Endothelial cell of umbilical vein (primary cell): ENCODE data around the gene PIK3AP1. TPM values are rescaled to one million over a fixed set of nuclear protein-coding genes. Genes with fewer than 3 reads are reported as not detected.
"Not testable (repeated sequence)": the region's sequence is repeated elsewhere in the genome, so short reads cannot be mapped to it uniquely, and the experiment has no call there.

Experiments
- BruUV-seq: library from RNA; stranded (reverse); fragments of 400-500 nt; replicated peaks from 2 replicates; lab custom pipeline; 2021; lab: Mats Ljungman, UMichigan
- CTCF ChIA-PET: fragments of 300-600, 350-600 bp; sonication (Branson Sonifier 250); formaldehyde crosslinking; loops from one replicate; lab custom pipeline; 2021; ENCODE audit warnings: antibody characterized with exemption, inconsistent platforms; lab: Charles Lee
- POLR2A ChIA-PET: fragments of 300-600, 350-600 bp; sonication (Branson Sonifier 250); formaldehyde crosslinking; loops from one replicate; lab custom pipeline; 2021; ENCODE audit warnings: antibody characterized with exemption, inconsistent platforms; lab: Charles Lee
- DNase-seq: peaks from one replicate; pipeline ENCODE4 v3.0.0-alpha.2; 2011; ENCODE audit warnings: low read depth, low spot score
- FAIRE-seq: peaks from 2 replicates; lab custom pipeline; 2011; peaks lifted over from hg19 to GRCh38; lab: Jason Lieb, UNC
- H2AFZ ChIP-seq: 2 replicates; pipeline ENCODE4 v1.6.0; 2012; ENCODE audit warnings: low read depth, low read length, control low read depth, inconsistent platforms
- H3K27ac ChIP-seq: 2 replicates; pipeline ENCODE4 v1.5.1; 2011; ENCODE audit warnings: low read depth, mild to moderate bottlenecking, control low read depth, low read length, moderate library complexity; ENCODE audit not compliant: insufficient read depth
- H3K27me3 ChIP-seq, 2 experiments: 2 replicates each; pipeline versions ENCODE4 v1.6.0 to v1.6.1; 2011; ENCODE audit warnings: low read length in 2 of 2, mixed read lengths in 1 of 2; ENCODE audit not compliant: control insufficient read depth in 2 of 2, insufficient read depth in 2 of 2
- H3K36me3 ChIP-seq, 2 experiments: 2 replicates in 1 of 2; 3 replicates in 1 of 2; pipeline ENCODE4 v1.5.1; 2011; ENCODE audit warnings: low read length in 2 of 2, mild to moderate bottlenecking in 1 of 2, moderate library complexity in 1 of 2; ENCODE audit not compliant: control insufficient read depth in 2 of 2, insufficient read depth in 2 of 2; ENCODE audit errors: extremely low read depth in 1 of 2
- H3K4me1 ChIP-seq: 3 replicates; pipeline ENCODE4 v1.5.1; 2011; ENCODE audit warnings: mild to moderate bottlenecking, low read length; ENCODE audit not compliant: control insufficient read depth, insufficient read depth; ENCODE audit errors: extremely low read depth
- H3K4me2 ChIP-seq: 2 replicates; pipeline ENCODE4 v1.6.1; 2011; ENCODE audit warnings: low read length, control low read depth, mixed read lengths; ENCODE audit not compliant: insufficient read depth
- H3K4me3 ChIP-seq, 3 experiments: fragments of 200-600 bp in 1 of 3; sonication (generic), shearing (Covaris generic) in 1 of 3; replicated peaks in 1 of 3; 2 replicates each; pipeline ENCODE4 v1.5.1; 2011 to 2016; ENCODE audit warnings: control low read depth in 3 of 3, low read length in 3 of 3, mild to moderate bottlenecking in 2 of 3, inconsistent platforms in 1 of 3, low read depth in 1 of 3, moderate library complexity in 1 of 3; ENCODE audit not compliant: insufficient read depth in 1 of 3
- H3K79me2 ChIP-seq: 2 replicates; pipeline ENCODE4 v1.6.0; 2012; ENCODE audit warnings: low read length, inconsistent platforms; ENCODE audit not compliant: control insufficient read depth, insufficient read depth
- H3K9ac ChIP-seq: replicated peaks from 2 replicates; pipeline ENCODE3; 2011; ENCODE audit warnings: low read length, control low read depth; ENCODE audit not compliant: insufficient read depth; ENCODE audit errors: extremely low read depth
- H3K9me1 ChIP-seq: replicated peaks from 3 replicates; pipeline ENCODE4 v1.6.0; 2011; ENCODE audit warnings: mild to moderate bottlenecking, low read length; ENCODE audit not compliant: control insufficient read depth, insufficient read depth; ENCODE audit errors: extremely low read depth
- H3K9me3 ChIP-seq: replicated peaks from 2 replicates; pipeline ENCODE4 v1.5.1; 2012; ENCODE audit warnings: low read length, inconsistent platforms; ENCODE audit not compliant: control insufficient read depth, insufficient read depth
- H4K20me1 ChIP-seq: replicated peaks from 2 replicates; pipeline ENCODE3; 2011; ENCODE audit warnings: mild to moderate bottlenecking, low read length; ENCODE audit not compliant: control insufficient read depth, insufficient read depth; ENCODE audit errors: extremely low read depth
- EZH2 ChIP-seq: IDR thresholded peaks from 2 replicates; pipeline ENCODE4 v1.6.1; 2012; ENCODE audit warnings: borderline replicate concordance, low read depth, mild to moderate bottlenecking, moderate library complexity, low read length, inconsistent platforms; ENCODE audit not compliant: severe bottlenecking
- FOS ChIP-seq: IDR thresholded peaks from 2 replicates; pipeline ENCODE4 v1.6.1; 2011; ENCODE audit warnings: mild to moderate bottlenecking, low read length, moderate library complexity, borderline replicate concordance; ENCODE audit not compliant: insufficient read depth
- GATA2 ChIP-seq: IDR thresholded peaks from 2 replicates; pipeline ENCODE4 v1.7.0; 2011; ENCODE audit warnings: low read depth, mild to moderate bottlenecking, moderate library complexity, mixed read lengths, low read length; ENCODE audit not compliant: insufficient read length, insufficient read depth
- JUN ChIP-seq: IDR thresholded peaks from 2 replicates; pipeline ENCODE4 v1.6.1; 2011; ENCODE audit warnings: borderline replicate concordance, low read depth; ENCODE audit not compliant: insufficient read length, insufficient read depth
- MYC ChIP-seq: IDR thresholded peaks from one replicate; pipeline ENCODE4 v1.6.1; 2011; ENCODE audit warnings: mild to moderate bottlenecking, low read depth, low read length
- POLR2A ChIP-seq: IDR thresholded peaks from 2 replicates; pipeline ENCODE4 v1.6.1; 2012; ENCODE audit warnings: low read depth, mild to moderate bottlenecking, control low read depth, low read length
- POLR2AphosphoS5 ChIP-seq: IDR thresholded peaks from 2 replicates; pipeline ENCODE4 v1.6.1; 2012; ENCODE audit warnings: low read depth, mild to moderate bottlenecking, control low read depth, low read length, moderate library complexity; ENCODE audit not compliant: insufficient read depth
- dilution Hi-C: fragments of 300-500 bp; cut with MboI; formaldehyde crosslinking; loops from one replicate; pipeline ENCODE4 v1.15.0; 2019; ENCODE audit warnings: low sequenced_read_pairs; ENCODE audit not compliant: extremely low pct_ligation_motif_present
- intact Hi-C: fragments of 100-400 bp; cut with micrococcal nuclease; formaldehyde crosslinking; loops from one replicate; pipeline ENCODE4 v1.10.0; 2022
- polyA plus RNA-seq, 4 experiments: library from polyadenylated mRNA; depleted of rRNA in 3 of 4; stranded (reverse) in 3 of 4; unstranded in 1 of 4; fragments of >200 nt; gene quantifications; 2 replicates each; pipeline versions ENCODE4 v1.2.1 to v1.2.3, GENCODE V29; 2011 to 2012; ENCODE audit warnings: missing spikeins in 1 of 4
- total RNA-seq: library from RNA; stranded (reverse); gene quantifications from 2 replicates; pipeline ENCODE4 v1.2.3, GENCODE V29; 2021
- TF ChIP-seq, protein P1 (sequence below): IDR thresholded peaks from 2 replicates; pipeline ENCODE4 v1.6.1; 2011; ENCODE audit not compliant: insufficient read depth, insufficient read length
- TF ChIP-seq, protein P2 (sequence below), 2 donors: IDR thresholded peaks; 1 replicate in 1 of 2; 2 replicates in 1 of 2; pipeline ENCODE4 v1.5.1; 2011; ENCODE audit warnings: low read length in 2 of 2, mild to moderate bottlenecking in 2 of 2, moderate library complexity in 2 of 2, control low read depth in 1 of 2, inconsistent platforms in 1 of 2, low read depth in 1 of 2; ENCODE audit not compliant: insufficient read depth in 1 of 2; ENCODE audit errors: extremely low read depth in 1 of 2

Gene PIK3AP1
- total and polyA plus RNA-seq, 2 donors (not counting 3 experiments of a cell fraction or from before 2014, with no cell fraction given): 0.04 TPM; not detected in 1

DNA sequence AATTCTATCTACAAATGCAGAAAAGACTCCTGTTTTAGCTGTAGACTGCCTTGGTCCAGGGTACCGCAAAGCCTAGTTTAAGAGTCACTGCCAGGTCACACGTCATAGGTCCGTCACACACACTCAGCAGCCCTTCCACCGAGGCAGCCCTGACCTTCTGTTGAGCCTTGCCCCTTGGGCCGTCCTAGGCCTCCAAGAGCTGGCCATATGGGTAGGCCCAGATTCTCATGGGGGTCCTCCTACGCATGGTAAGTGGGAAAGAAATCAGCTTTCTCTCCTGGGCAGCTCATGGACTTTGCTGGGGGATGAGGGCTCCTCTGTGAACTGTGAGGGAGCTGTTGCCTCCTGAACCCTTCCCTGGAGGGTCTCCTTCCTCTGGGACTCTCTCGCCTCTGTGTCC lies 19.8 kb upstream of the PIK3AP1 start:
- no peak for DNase-seq
- Histone ChIP-seq H3K4me2 (no peak overlapping the region), H3K4me3 (no peak overlapping the region), H4K20me1 (no peaks in the 10 kb centered on the region), H3K27me3 (no peaks in the 10 kb centered on the region), H3K27ac (no peak overlapping the region), H3K9ac (no peak overlapping the region), H3K9me3 (no peaks in the 10 kb centered on the region), H2AFZ (no peak overlapping the region), H3K9me1 (no peaks in the 10 kb centered on the region), H3K4me1 (no peaks in the 10 kb centered on the region), H3K36me3 (no peaks in the 10 kb centered on the region), H3K79me2 (no peaks in the 10 kb centered on the region)
- dilution Hi-C loops (no loop called here), intact Hi-C loops (loop anchor here (5.0 kb wide), 1 partner anchor 343 kb away; no protein-coding TSS in a partner anchor)
- BruUV-seq: no TSS peak
- FAIRE-seq: no peak
- POLR2A ChIA-PET: no interaction called here
- no peak for TF ChIP-seq GATA2
- no peak for TF ChIP-seq POLR2A
- TF ChIP-seq, protein P1, sequence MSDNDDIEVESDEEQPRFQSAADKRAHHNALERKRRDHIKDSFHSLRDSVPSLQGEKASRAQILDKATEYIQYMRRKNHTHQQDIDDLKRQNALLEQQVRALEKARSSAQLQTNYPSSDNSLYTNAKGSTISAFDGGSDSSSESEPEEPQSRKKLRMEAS: no peak
- TF ChIP-seq JUN: no peak
- no peak for TF ChIP-seq FOS
- TF ChIP-seq POLR2AphosphoS5: no peak
- TF ChIP-seq, protein P2, sequence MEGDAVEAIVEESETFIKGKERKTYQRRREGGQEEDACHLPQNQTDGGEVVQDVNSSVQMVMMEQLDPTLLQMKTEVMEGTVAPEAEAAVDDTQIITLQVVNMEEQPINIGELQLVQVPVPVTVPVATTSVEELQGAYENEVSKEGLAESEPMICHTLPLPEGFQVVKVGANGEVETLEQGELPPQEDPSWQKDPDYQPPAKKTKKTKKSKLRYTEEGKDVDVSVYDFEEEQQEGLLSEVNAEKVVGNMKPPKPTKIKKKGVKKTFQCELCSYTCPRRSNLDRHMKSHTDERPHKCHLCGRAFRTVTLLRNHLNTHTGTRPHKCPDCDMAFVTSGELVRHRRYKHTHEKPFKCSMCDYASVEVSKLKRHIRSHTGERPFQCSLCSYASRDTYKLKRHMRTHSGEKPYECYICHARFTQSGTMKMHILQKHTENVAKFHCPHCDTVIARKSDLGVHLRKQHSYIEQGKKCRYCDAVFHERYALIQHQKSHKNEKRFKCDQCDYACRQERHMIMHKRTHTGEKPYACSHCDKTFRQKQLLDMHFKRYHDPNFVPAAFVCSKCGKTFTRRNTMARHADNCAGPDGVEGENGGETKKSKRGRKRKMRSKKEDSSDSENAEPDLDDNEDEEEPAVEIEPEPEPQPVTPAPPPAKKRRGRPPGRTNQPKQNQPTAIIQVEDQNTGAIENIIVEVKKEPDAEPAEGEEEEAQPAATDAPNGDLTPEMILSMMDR (IDR thresholded peaks at IDR 0.05; ENCODE audit: extremely low read depth in 1 of 2, insufficient read depth in 1 of 2, low read depth in 1 of 2, low read length in 2 of 2): no peak
- TF ChIP-seq EZH2: no peak
- no peak for TF ChIP-seq MYC
- CTCF ChIA-PET: interaction anchor here (1.1 kb wide), 1 partner anchor 16 kb away, joined by 3 read pairs; no protein-coding TSS in a partner anchor

DNA sequence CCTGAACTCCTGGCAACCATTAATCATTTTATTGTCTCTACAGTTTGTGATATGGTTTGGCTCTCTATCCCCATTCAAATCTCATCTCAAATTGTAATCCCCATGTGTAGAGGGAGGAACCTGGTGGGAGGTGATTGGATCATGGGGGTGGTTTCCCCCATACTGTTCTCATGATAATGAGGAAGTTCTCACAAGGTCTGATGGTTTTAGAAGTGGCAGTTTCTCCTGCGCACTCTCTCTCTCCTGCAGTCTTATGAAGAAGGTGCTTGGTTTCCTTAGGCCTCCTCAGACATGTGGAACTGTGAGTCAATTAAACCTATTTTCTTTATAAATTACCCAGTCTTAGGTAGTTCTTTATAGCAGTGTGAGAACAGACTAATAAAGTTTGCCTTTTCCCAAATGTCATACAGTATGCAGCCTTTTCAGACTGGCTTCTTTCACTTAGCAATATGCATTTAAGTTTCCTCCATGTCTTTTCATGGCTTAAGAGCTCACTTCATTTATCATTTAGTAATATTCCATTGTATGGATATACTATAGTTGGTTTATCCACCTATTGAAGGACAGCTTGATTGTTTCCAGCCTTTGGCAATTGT lies 17.1 kb upstream of the PIK3AP1 start:
- DNase-seq, FAIRE-seq, H4K20me1 ChIP-seq, H2AFZ ChIP-seq, BruUV-seq, dilution Hi-C loops, H3K9me1 ChIP-seq, H3K4me3 ChIP-seq, H3K27ac ChIP-seq, H3K36me3 ChIP-seq, H3K4me2 ChIP-seq, intact Hi-C loops, H3K79me2 ChIP-seq, H3K9me3 ChIP-seq, POLR2A ChIA-PET, H3K4me1 ChIP-seq, H3K27me3 ChIP-seq, H3K9ac ChIP-seq: not testable (repeated sequence)
- CTCF ChIA-PET: interaction anchor here (0.6 to 1.2 kb wide), 2 partner anchors 29 to 97 kb away, joined by 3 to 4 read pairs; no protein-coding TSS in a partner anchor
